Breast epithelium (tissue), 4 donors: Measurements from ENCODE around the gene FNIP2. TPM values are rescaled to one million over a fixed set of nuclear protein-coding genes. Genes with fewer than 3 reads are reported as not detected.

Experiments used
- DNase-seq, 2 donors: peaks; one replicate each; pipeline ENCODE4 v3.0.0-alpha.2; 2019; ENCODE audit warnings: low spot score in 2 of 2
- H3K27ac ChIP-seq, 2 donors: fragments of 200-600 bp; sonication (generic) in 1 of 2; one replicate each; pipeline ENCODE4 v1.5.1; 2016 to 2019; ENCODE audit warnings: mild to moderate bottlenecking in 1 of 2
- H3K27me3 ChIP-seq, 2 donors: fragments of 200-600 bp; sonication (generic) in 1 of 2; one replicate each; pipeline versions ENCODE4 v1.5.1 to v1.6.0; 2017 to 2019; ENCODE audit warnings: control low read depth in 1 of 2, mild to moderate bottlenecking in 1 of 2
- H3K36me3 ChIP-seq: fragments of 200-600 bp; one replicate; pipeline ENCODE4 v1.5.1; 2019
- H3K4me1 ChIP-seq, 2 donors: fragments of 200-600 bp; sonication (generic); one replicate each; pipeline ENCODE4 v1.5.1; 2016 to 2019; ENCODE audit warnings: control low read depth in 1 of 2
- H3K4me3 ChIP-seq, 3 donors: fragments of 200-600 bp; sonication (generic); 1 replicate in 2 of 3; 2 replicates in 1 of 3; pipeline ENCODE4 v1.5.1; 2016 to 2019; ENCODE audit warnings: mild to moderate bottlenecking in 3 of 3, moderate library complexity in 2 of 3
- H3K9me3 ChIP-seq, 2 donors: fragments of 200-600 bp; sonication (generic) in 1 of 2; one replicate each; pipeline ENCODE4 v1.5.1; 2016 to 2019; ENCODE audit warnings: control low read depth in 1 of 2
- POLR2A ChIP-seq: fragments of 450-650 bp; IDR thresholded peaks from one replicate; pipeline ENCODE4 v1.6.1; 2016; ENCODE audit warnings: antibody characterized with exemption, mild to moderate bottlenecking, moderate library complexity
- POLR2AphosphoS5 ChIP-seq, 3 donors: sonication (generic); formaldehyde crosslinking; IDR thresholded peaks; one replicate each; pipeline ENCODE4 v1.6.1; 2017; ENCODE audit warnings: antibody characterized with exemption in 3 of 3
- intact Hi-C: fragments of 100-400 bp; cut with DNase I; formaldehyde crosslinking; loops from one replicate; pipeline ENCODE4 v1.15.1; 2023; ENCODE audit warnings: low total_unique reads
- total RNA-seq, 3 donors: library from RNA; depleted of rRNA; stranded (reverse); fragments of >200 nt; gene quantifications; one replicate each; pipeline ENCODE4 v1.1.0, GENCODE V29; 2016
- TF ChIP-seq, protein P1 (sequence below), 3 donors: fragments of 450-650 bp; IDR thresholded peaks; one replicate each; pipeline ENCODE4 v1.5.1; 2016 to 2017; ENCODE audit warnings: antibody characterized with exemption in 3 of 3, mild to moderate bottlenecking in 3 of 3, moderate library complexity in 3 of 3

FNIP2 gene
- total RNA-seq, 3 donors from 2014 or later = 40.3 to 70.4 (median 55.2) TPM

DNA sequence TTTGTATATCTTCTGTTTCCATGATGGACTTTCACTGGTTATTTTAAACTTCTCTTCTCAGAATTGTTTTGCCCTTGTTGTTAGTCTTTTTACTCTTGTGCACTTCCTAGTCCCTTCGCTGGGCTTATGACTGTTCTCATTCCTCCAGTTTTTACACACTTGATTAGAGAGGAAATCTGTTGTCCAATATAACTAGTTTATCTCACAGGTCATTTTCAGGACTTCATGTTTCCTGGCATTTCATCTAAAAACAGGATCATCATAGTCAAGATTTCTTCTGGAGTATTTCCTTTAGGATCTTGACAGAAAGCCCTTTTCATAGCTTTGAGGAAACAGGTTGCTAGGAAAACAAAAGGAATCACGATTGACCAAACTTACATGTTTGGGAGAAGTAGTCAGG is 3.0 kb downstream of the FNIP2 start:
- intact Hi-C loops = no loop called here

DNA sequence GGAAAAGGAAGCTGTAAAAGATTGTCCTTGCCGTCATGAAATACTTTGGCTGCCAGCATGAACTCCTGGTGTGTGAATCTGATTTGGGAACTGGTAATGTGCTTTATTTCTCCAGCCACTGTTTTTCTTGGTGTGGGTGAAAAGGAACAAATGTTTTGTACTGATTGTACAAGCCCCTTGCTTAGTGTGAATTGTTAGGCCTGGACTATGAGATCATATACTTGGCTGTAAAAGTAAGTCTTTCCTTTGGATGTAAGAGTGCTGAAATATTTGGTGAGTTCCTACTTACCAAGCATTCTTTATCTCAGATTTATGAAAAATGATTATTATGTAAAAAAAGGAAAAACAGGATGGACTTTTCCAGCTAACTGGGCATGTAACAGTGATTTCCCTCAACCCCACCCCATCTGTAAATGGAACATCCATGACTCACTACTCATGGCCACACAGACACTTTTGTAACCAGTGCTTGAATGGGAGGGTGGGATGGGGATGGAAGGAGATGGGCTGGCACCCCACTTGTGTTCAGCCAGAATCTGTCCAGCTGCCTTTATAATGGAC is 6.3 kb downstream of the FNIP2 start:
- H3K27me3 ChIP-seq = no peaks in the 10 kb centered on the region

More for the DNA sequence above, 3.0 kb downstream of the FNIP2 start:
- no peaks in the 10 kb centered on the region for H3K27me3 ChIP-seq
- peak overlapping the region; percentile 15 to 50 for H3K27ac ChIP-seq
- H3K9me3 ChIP-seq = no peaks in the 10 kb centered on the region
- H3K4me3 ChIP-seq = no peak overlapping the region
- H3K4me1 ChIP-seq = no peaks in the 10 kb centered on the region
- H3K36me3 ChIP-seq = no peaks in the 10 kb centered on the region
- no peak for DNase-seq
- TF ChIP-seq, protein P1, sequence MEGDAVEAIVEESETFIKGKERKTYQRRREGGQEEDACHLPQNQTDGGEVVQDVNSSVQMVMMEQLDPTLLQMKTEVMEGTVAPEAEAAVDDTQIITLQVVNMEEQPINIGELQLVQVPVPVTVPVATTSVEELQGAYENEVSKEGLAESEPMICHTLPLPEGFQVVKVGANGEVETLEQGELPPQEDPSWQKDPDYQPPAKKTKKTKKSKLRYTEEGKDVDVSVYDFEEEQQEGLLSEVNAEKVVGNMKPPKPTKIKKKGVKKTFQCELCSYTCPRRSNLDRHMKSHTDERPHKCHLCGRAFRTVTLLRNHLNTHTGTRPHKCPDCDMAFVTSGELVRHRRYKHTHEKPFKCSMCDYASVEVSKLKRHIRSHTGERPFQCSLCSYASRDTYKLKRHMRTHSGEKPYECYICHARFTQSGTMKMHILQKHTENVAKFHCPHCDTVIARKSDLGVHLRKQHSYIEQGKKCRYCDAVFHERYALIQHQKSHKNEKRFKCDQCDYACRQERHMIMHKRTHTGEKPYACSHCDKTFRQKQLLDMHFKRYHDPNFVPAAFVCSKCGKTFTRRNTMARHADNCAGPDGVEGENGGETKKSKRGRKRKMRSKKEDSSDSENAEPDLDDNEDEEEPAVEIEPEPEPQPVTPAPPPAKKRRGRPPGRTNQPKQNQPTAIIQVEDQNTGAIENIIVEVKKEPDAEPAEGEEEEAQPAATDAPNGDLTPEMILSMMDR (IDR thresholded peaks at IDR 0.05) = no peak
- TF ChIP-seq POLR2AphosphoS5 (IDR thresholded peaks at IDR 0.05) (no peak), POLR2A (no peak)

DNA sequence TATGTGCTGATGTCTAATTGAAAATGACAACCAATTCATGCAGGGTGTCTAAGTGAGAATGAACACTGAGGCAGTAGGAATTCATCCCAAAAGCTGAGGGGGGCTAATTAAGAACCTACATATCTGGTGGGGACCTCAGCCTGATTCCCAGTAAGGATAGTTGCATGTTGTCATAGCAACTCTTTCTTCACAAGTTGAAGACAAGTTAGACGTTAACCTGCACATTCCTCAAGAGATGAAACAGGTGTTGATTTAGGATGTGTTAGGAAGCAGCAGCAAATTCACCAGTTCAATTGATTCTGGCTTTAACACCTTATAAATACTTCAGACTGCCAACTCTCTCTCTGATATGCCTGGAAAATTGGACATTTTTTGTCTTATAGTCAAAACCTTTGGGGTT is 7.3 kb downstream of the FNIP2 start:
- H3K27ac ChIP-seq = no peak overlapping the region
- no peaks in the 10 kb centered on the region for H3K9me3 ChIP-seq
- H3K4me1 ChIP-seq = no peaks in the 10 kb centered on the region
- H3K36me3 ChIP-seq = no peaks in the 10 kb centered on the region
- no peaks in the 10 kb centered on the region for H3K27me3 ChIP-seq
- H3K4me3 ChIP-seq = no peak overlapping the region
- intact Hi-C loops = loop anchor here (5.0 kb wide), 1 partner anchor 221 kb away; no protein-coding TSS in a partner anchor
- TF ChIP-seq POLR2AphosphoS5 (IDR thresholded peaks at IDR 0.05) = no peak
- TF ChIP-seq POLR2A = no peak
- TF ChIP-seq, protein P1 (IDR thresholded peaks at IDR 0.05) = no peak
- DNase-seq = no peak

More for the DNA sequence above, 6.3 kb downstream of the FNIP2 start:
- Histone ChIP-seq H3K36me3 (no peaks in the 10 kb centered on the region), H3K4me3 (no peak overlapping the region), H3K27ac (peak overlapping the region in 1 of 2 donors; percentile 22), H3K4me1 (no peaks in the 10 kb centered on the region), H3K9me3 (no peaks in the 10 kb centered on the region)
- intact Hi-C loops = loop anchor here (5.0 kb wide), 1 partner anchor 222 kb away; no protein-coding TSS in a partner anchor
- TF ChIP-seq, protein P1 (IDR thresholded peaks at IDR 0.05) = no peak
- TF ChIP-seq POLR2A (no peak), POLR2AphosphoS5 (IDR thresholded peaks at IDR 0.05) (no peak)
- DNase-seq = no peak

DNA sequence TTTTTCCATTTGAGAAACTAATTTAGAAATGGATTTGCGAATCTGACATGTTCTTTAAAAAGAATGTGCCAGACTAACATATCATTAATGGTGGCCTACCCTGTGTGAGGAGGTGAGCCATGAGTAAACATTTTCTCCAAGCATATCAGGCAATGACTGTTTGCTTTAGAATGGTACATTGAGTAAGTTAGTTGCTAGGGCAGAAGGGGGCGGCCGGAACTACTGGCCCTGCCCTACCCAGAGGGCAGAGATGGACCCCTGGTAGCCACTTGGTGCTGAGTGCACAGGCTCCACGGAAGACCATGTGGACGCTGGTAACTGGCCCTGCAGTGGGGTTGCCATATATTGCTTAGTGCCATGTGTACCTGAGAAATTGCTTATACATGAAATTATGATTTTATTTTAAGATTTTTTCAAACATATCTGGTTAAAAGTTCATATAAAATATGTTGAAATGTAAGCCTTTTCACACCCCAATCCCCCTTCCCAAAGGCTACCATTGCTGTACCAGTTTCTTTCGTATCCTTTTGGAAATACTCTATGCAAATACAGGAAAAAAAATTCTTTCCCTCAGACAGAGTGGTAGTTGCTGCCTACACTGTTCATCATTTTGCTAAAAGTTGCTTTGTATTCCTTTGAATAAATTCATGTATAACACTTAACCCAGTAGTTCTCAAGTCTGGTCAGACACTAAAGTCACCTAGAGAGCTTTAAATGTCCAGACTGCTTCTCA is 8.8 kb downstream of the FNIP2 start:
- no peak overlapping the region for H3K4me3 ChIP-seq
- TF ChIP-seq, protein P1 (IDR thresholded peaks at IDR 0.05) = no peak
- TF ChIP-seq POLR2A = no peak
- no peak for TF ChIP-seq POLR2AphosphoS5 (IDR thresholded peaks at IDR 0.05)
- no peaks in the 10 kb centered on the region for H3K27me3 ChIP-seq
- H3K36me3 ChIP-seq = no peaks in the 10 kb centered on the region
- intact Hi-C loops = loop anchor here (5.0 kb wide), 1 partner anchor 220 kb away; no protein-coding TSS in a partner anchor
- H3K4me1 ChIP-seq = no peaks in the 10 kb centered on the region
- H3K27ac ChIP-seq = no peak overlapping the region
- no peak for DNase-seq
- H3K9me3 ChIP-seq = no peaks in the 10 kb centered on the region

DNA sequence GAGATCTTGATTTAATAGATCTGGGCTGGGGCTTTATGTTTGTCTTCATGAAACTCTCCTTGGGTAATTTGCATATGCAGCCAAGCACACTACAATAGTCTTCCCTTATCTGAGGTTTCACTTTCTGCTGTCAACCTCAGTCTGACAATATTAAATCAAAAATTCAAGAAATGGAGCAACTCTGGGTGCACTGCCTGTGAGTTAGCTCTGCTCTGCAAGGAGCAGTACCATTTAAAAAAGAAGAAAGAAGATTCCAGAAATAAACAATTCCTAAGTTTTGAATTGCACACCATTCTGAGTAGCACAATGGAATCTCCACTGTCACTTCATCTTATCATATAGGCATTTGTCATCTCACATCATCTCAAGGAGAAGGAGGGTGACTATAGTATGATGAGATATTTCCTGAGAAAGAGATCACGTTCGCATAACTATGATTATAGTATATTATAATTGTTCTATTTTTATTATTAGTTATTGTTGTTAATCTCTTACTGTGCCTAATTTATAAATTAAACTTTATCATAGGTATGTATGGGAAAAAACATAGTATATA is 9.4 kb downstream of the FNIP2 start:
- Histone ChIP-seq H3K4me3 (no peak overlapping the region), H3K27ac (no peak overlapping the region), H3K36me3 (no peaks in the 10 kb centered on the region), H3K9me3 (no peaks in the 10 kb centered on the region), H3K4me1 (no peaks in the 10 kb centered on the region), H3K27me3 (no peaks in the 10 kb centered on the region)
- DNase-seq = no peak
- intact Hi-C loops = loop anchor here (5.0 kb wide), 1 partner anchor 219 kb away; no protein-coding TSS in a partner anchor
- TF ChIP-seq POLR2A (no peak), POLR2AphosphoS5 (IDR thresholded peaks at IDR 0.05) (no peak)
- TF ChIP-seq, protein P1 (IDR thresholded peaks at IDR 0.05) = no peak
